Measurements from ENCODE around the gene HARBI1. TPM values are rescaled to one million over a fixed set of nuclear protein-coding genes. Genes with fewer than 3 reads are reported as not detected.

Gene HARBI1
- polyA plus RNA-seq, 1 donor from 2014 or later: 9.5 TPM

- H3F3A ChIP-seq (ENCODE audit: insufficient read depth, low read length, poor library complexity, severe bottlenecking): no peaks in the 10 kb centered on the region
- no peak overlapping the region for H3K27ac ChIP-seq (ENCODE audit: low read length)
- no peak overlapping the region for H2AFZ ChIP-seq (ENCODE audit: low read depth, low read length)
- H3K9me3 ChIP-seq (ENCODE audit: low read length): no peaks in the 10 kb centered on the region
- TF ChIP-seq CTCF (IDR thresholded peaks at IDR 0.05; ENCODE audit: poor library complexity, severe bottlenecking): no peak
- no peak for TF ChIP-seq REST (IDR thresholded peaks at IDR 0.05; ENCODE audit: borderline replicate concordance)
- TF ChIP-seq POLR2AphosphoS5 (IDR thresholded peaks at IDR 0.05): no peak
- no peak for TF ChIP-seq TAF1 (IDR thresholded peaks at IDR 0.05; ENCODE audit: low read depth)
- no peak for TF ChIP-seq EP300 (conservative IDR thresholded peaks at IDR 0.05; ENCODE audit: poor library complexity, severe bottlenecking)
- no peak for TF ChIP-seq MXI1 (conservative IDR thresholded peaks at IDR 0.05; ENCODE audit: poor library complexity, severe bottlenecking)
- TF ChIP-seq SMC3 (conservative IDR thresholded peaks at IDR 0.05; ENCODE audit: poor library complexity): no peak
- peaks cover 15% of the 10 kb centered on the region for H3K79me2 ChIP-seq (replicated peaks; ENCODE audit: insufficient read depth, low read length)
- no peak overlapping the region for H3K9ac ChIP-seq (ENCODE audit: low read length)
- H4K20me1 ChIP-seq (ENCODE audit: insufficient read depth): no peaks in the 10 kb centered on the region
- H3K9me2 ChIP-seq (ENCODE audit: insufficient read depth, low read length): no peaks in the 10 kb centered on the region
- H3K36me3 ChIP-seq (ENCODE audit: insufficient read depth, low read length): no peaks in the 10 kb centered on the region
- no peaks in the 10 kb centered on the region for H3K27me3 ChIP-seq (ENCODE audit: insufficient read depth, low read depth, low read length)
- H3K4me2 ChIP-seq (ENCODE audit: low read length): no peak overlapping the region
- no peak overlapping the region for H3K4me3 ChIP-seq (ENCODE audit: low read length)
These were observed 19.9 kb downstream of the HARBI1 start for GRCh38 chr11:46597155-46597554.

- Histone ChIP-seq H3K9ac (ENCODE audit: low read length) (no peak overlapping the region), H3K9me2 (ENCODE audit: insufficient read depth, low read length) (no peaks in the 10 kb centered on the region), H3K4me2 (ENCODE audit: low read length) (no peak overlapping the region), H4K20me1 (ENCODE audit: insufficient read depth) (no peaks in the 10 kb centered on the region), H3K27ac (ENCODE audit: low read length) (no peak overlapping the region), H3K79me2 (replicated peaks; ENCODE audit: insufficient read depth, low read length) (peaks cover 39% of the 10 kb centered on the region), H3K9me3 (ENCODE audit: low read length) (no peaks in the 10 kb centered on the region), H3K27me3 (ENCODE audit: insufficient read depth, low read depth, low read length) (no peaks in the 10 kb centered on the region), H3K4me3 (ENCODE audit: low read length) (peak overlapping the region; percentile 76), H2AFZ (ENCODE audit: low read depth, low read length) (no peak overlapping the region), H3K36me3 (ENCODE audit: insufficient read depth, low read length) (no peaks in the 10 kb centered on the region), H3F3A (ENCODE audit: insufficient read depth, low read length, poor library complexity, severe bottlenecking) (no peaks in the 10 kb centered on the region)
- TF ChIP-seq MXI1 (conservative IDR thresholded peaks at IDR 0.05; ENCODE audit: poor library complexity, severe bottlenecking): no peak
- TF ChIP-seq POLR2AphosphoS5 (IDR thresholded peaks at IDR 0.05): no peak
- TF ChIP-seq SMC3 (conservative IDR thresholded peaks at IDR 0.05; ENCODE audit: poor library complexity): no peak
- TF ChIP-seq EP300 (conservative IDR thresholded peaks at IDR 0.05; ENCODE audit: poor library complexity, severe bottlenecking): no peak
- TF ChIP-seq TAF1 (IDR thresholded peaks at IDR 0.05; ENCODE audit: low read depth): no peak
- TF ChIP-seq RAD21 (conservative IDR thresholded peaks at IDR 0.05): no peak
- no peak for TF ChIP-seq CTCF (IDR thresholded peaks at IDR 0.05; ENCODE audit: poor library complexity, severe bottlenecking)
- no peak for TF ChIP-seq EZH2 (IDR thresholded peaks at IDR 0.05; ENCODE audit: borderline replicate concordance, insufficient read depth, low read length, poor library complexity, severe bottlenecking)
These were observed 22.2 kb downstream of the HARBI1 start for GRCh38 chr11:46594785-46595184.
